HCT116 (cell line): ENCODE results near the gene GNG12. TPM values are rescaled to one million over a fixed set of nuclear protein-coding genes. Genes with fewer than 3 reads are reported as not detected.
A peak's percentile ranks its signal among the peaks of the same experiment; 100 is the strongest.

ENCODE experiments used
- ATAC-seq: fragments of 200-7000 bp; cut with Tn5 transposase; 2 replicates; pipeline ENCODE4 v1.9.1; 2020; ENCODE audit warnings: mild to moderate bottlenecking, moderate library complexity
- BruUV-seq: library from RNA; stranded (reverse); fragments of 400-500 nt; replicated peaks from 2 replicates; lab custom pipeline; 2021; lab: Mats Ljungman, UMichigan
- CTCF ChIA-PET: fragments of 300-600 bp; sonication (Branson Sonifier 250); formaldehyde crosslinking; loops from one replicate; lab custom pipeline; 2021; ENCODE audit warnings: antibody characterized with exemption; lab: Charles Lee
- POLR2A ChIA-PET: fragments of 300-600, 350-600 bp; sonication (Branson Sonifier 250); formaldehyde crosslinking; loops from one replicate; lab custom pipeline; 2021; ENCODE audit warnings: antibody characterized with exemption; lab: Charles Lee
- RAD21 ChIA-PET, 2 experiments: fragments of 300-600 bp; sonication (Branson Sonifier 250); formaldehyde crosslinking; loops; one replicate each; lab custom pipeline; 2023; ENCODE audit warnings: low total read pairs in 2 of 2; ENCODE audit not compliant: uncharacterized antibody in 2 of 2, unreplicated experiment in 2 of 2, low non-redundant PET in 1 of 2; lab: Charles Lee
- DNase-seq: peaks from one replicate; pipeline ENCODE4 v3.0.0-alpha.2; 2010; ENCODE audit warnings: low read depth, low spot score
- H2AFZ ChIP-seq: fragments of 200-600 bp; shearing (Covaris generic), sonication (generic); 2 replicates; pipeline ENCODE4 v1.6.1; 2017; ENCODE audit warnings: low read depth, mixed run types, mixed read lengths, antibody characterized with exemption, low read length; ENCODE audit not compliant: poor library complexity, severe bottlenecking
- H3K27ac ChIP-seq: 2 replicates; pipeline ENCODE4 v1.5.1; 2012; ENCODE audit warnings: low read depth, low read length
- H3K27me3 ChIP-seq: fragments of 200-600 bp; sonication (generic); 2 replicates; pipeline ENCODE4 v1.6.1; 2016; ENCODE audit warnings: mixed run types, low read length, mixed read lengths; ENCODE audit not compliant: insufficient read depth
- H3K36me3 ChIP-seq, 2 experiments: fragments of 200-500 bp in 1 of 2; fragments of 200-600 bp in 1 of 2; sonication (Bioruptor generic) in 1 of 2; sonication (generic) in 1 of 2; 2 replicates each; pipeline versions ENCODE4 v1.5.1 to v1.6.1; 2014 to 2016; ENCODE audit warnings: low read length in 2 of 2, inconsistent platforms in 1 of 2, mixed read lengths in 1 of 2, mixed run types in 1 of 2; ENCODE audit not compliant: insufficient read depth in 2 of 2, control insufficient read depth in 1 of 2
- H3K4me1 ChIP-seq, 2 experiments: fragments of 200-600 bp in 1 of 2; sonication (generic) in 1 of 2; 2 replicates each; pipeline versions ENCODE4 v1.5.1 to v1.6.1; 2012 to 2017; ENCODE audit warnings: low read length in 2 of 2, inconsistent platforms in 1 of 2, mild to moderate bottlenecking in 1 of 2, mixed read lengths in 1 of 2, mixed run types in 1 of 2, moderate library complexity in 1 of 2; ENCODE audit not compliant: insufficient read depth in 2 of 2, control insufficient read depth in 1 of 2
- H3K4me2 ChIP-seq: fragments of 200-600 bp; sonication (generic); 2 replicates; pipeline ENCODE4 v1.6.1; 2017; ENCODE audit warnings: mixed run types, low read length, mixed read lengths
- H3K4me3 ChIP-seq, 2 experiments: fragments of 200-600 bp in 1 of 2; sonication (generic) in 1 of 2; replicated peaks in 1 of 2; 2 replicates each; pipeline ENCODE4 v1.5.1; 2011 to 2016; ENCODE audit warnings: low read length in 2 of 2, control low read depth in 1 of 2, low read depth in 1 of 2, mild to moderate bottlenecking in 1 of 2, mixed read lengths in 1 of 2, mixed run types in 1 of 2
- H3K79me2 ChIP-seq: fragments of 200-600 bp; sonication (generic); 2 replicates; pipeline ENCODE4 v1.6.1; 2017; ENCODE audit warnings: mild to moderate bottlenecking, mixed run types, low read length, moderate library complexity, mixed read lengths; ENCODE audit not compliant: insufficient read depth
- H3K9ac ChIP-seq: fragments of 200-600 bp; sonication (generic); 2 replicates; pipeline ENCODE4 v1.6.1; 2016; ENCODE audit warnings: low read length, mixed read lengths
- H3K9me2 ChIP-seq: fragments of 200-600 bp; sonication (generic), shearing (Covaris generic); 2 replicates; pipeline ENCODE4 v1.6.1; 2017; ENCODE audit warnings: mixed run types, mild to moderate bottlenecking, moderate library complexity; ENCODE audit not compliant: insufficient read depth
- H3K9me3 ChIP-seq, 2 experiments: fragments of 200-500 bp in 1 of 2; fragments of 200-600 bp in 1 of 2; sonication (Bioruptor generic) in 1 of 2; sonication (generic) in 1 of 2; 2 replicates each; pipeline ENCODE4 v1.6.1; 2014 to 2017; ENCODE audit warnings: low read length in 2 of 2, mixed read lengths in 2 of 2, inconsistent platforms in 1 of 2, low read depth in 1 of 2, mild to moderate bottlenecking in 1 of 2, mixed run types in 1 of 2, moderate library complexity in 1 of 2; ENCODE audit not compliant: control insufficient read depth in 1 of 2, insufficient read depth in 1 of 2
- H4K20me1 ChIP-seq: fragments of 200-600 bp; sonication (generic), shearing (Covaris generic); 2 replicates; pipeline ENCODE4 v1.6.1; 2017; ENCODE audit warnings: mixed run types, mild to moderate bottlenecking, moderate library complexity; ENCODE audit not compliant: insufficient read depth
- CEBPB ChIP-seq: IDR thresholded peaks from 2 replicates; pipeline ENCODE4 v1.6.1; 2012; ENCODE audit warnings: low read depth
- CTCF ChIP-seq, 3 experiments: fragments of 200-600 bp in 1 of 3; sonication (generic) in 1 of 3; IDR thresholded peaks in 2 of 3; conservative IDR thresholded peaks in 1 of 3; 2 replicates each; pipeline ENCODE4 v1.5.1; 2012 to 2017; ENCODE audit warnings: low read depth in 2 of 3, low read length in 2 of 3, antibody characterized with exemption in 1 of 3, borderline replicate concordance in 1 of 3, control low read depth in 1 of 3, mild to moderate bottlenecking in 1 of 3, mixed read lengths in 1 of 3, mixed run types in 1 of 3, moderate library complexity in 1 of 3; ENCODE audit not compliant: insufficient read depth in 1 of 3
- EGR1 ChIP-seq: IDR thresholded peaks from 2 replicates; pipeline ENCODE4 v1.6.1; 2012; ENCODE audit warnings: low read depth
- EZH2 ChIP-seq: fragments of 200-600 bp; sonication (generic); IDR thresholded peaks from 2 replicates; pipeline ENCODE4 v1.6.1; 2017; ENCODE audit warnings: antibody characterized with exemption, mixed run types
- EZH2phosphoT487 ChIP-seq: fragments of 200-600 bp; IDR thresholded peaks from 2 replicates; pipeline ENCODE4 v1.6.1; 2018; ENCODE audit warnings: antibody characterized with exemption, borderline replicate concordance
- JUND ChIP-seq: IDR thresholded peaks from 2 replicates; pipeline ENCODE4 v1.6.1; 2012
- POLR2A ChIP-seq: IDR thresholded peaks from 2 replicates; pipeline ENCODE4 v1.7.0; 2011; ENCODE audit warnings: borderline replicate concordance; ENCODE audit not compliant: insufficient read depth, insufficient read length; ENCODE audit errors: extremely low read depth
- POLR2AphosphoS5 ChIP-seq: IDR thresholded peaks from 2 replicates; pipeline ENCODE4 v1.6.1; 2011; ENCODE audit warnings: mild to moderate bottlenecking, low read depth, low read length, moderate library complexity
- RAD21 ChIP-seq: IDR thresholded peaks from 2 replicates; pipeline ENCODE4 v1.6.1; 2012; ENCODE audit warnings: low read depth, mild to moderate bottlenecking
- SP1 ChIP-seq: IDR thresholded peaks from 2 replicates; pipeline ENCODE4 v1.6.1; 2012; ENCODE audit warnings: low read depth
- TCF7L2 ChIP-seq: IDR thresholded peaks from 2 replicates; pipeline ENCODE4 v1.7.0; 2011; ENCODE audit warnings: borderline replicate concordance, inconsistent platforms; ENCODE audit not compliant: insufficient read depth, insufficient read length; ENCODE audit errors: extremely low read depth
- ZBTB33 ChIP-seq: IDR thresholded peaks from 2 replicates; pipeline ENCODE4 v1.6.1; 2011; ENCODE audit warnings: mild to moderate bottlenecking, low read length, moderate library complexity; ENCODE audit not compliant: insufficient replicate concordance; ENCODE audit errors: extremely low read depth
- ZFX ChIP-seq: fragments of 450-650 bp; IDR thresholded peaks from 2 replicates; pipeline ENCODE4 v1.6.1; 2017
- ZNF274 ChIP-seq: fragments of 200-500 bp; sonication (Bioruptor generic); IDR thresholded peaks from 2 replicates; pipeline ENCODE4 v1.6.1; 2014; ENCODE audit warnings: mild to moderate bottlenecking, low read depth, low read length, inconsistent platforms
- intact Hi-C: fragments of 100-400 bp; cut with micrococcal nuclease; formaldehyde crosslinking; loops from 2 replicates; pipeline ENCODE4 v1.10.0; 2022
- total RNA-seq: library from RNA; stranded (reverse); gene quantifications from one replicate; pipeline ENCODE4 v1.2.1, GENCODE V29; 2021; ENCODE audit not compliant: unreplicated experiment

GNG12 gene
- total RNA-seq, 1 experiment from 2014 or later, result 49.6 TPM

- no peak for DNase-seq
- no peak overlapping the region for H2AFZ ChIP-seq
- ChIA-PET POLR2A (no interaction called here), RAD21 (no interaction called here), CTCF (interaction anchor here (2.5 kb wide), 1 partner anchor 10 kb away, joined by 12 read pairs; no protein-coding TSS in a partner anchor)
- no TSS peak for BruUV-seq
- no peak overlapping the region for H3K27ac ChIP-seq
- H3K9ac ChIP-seq, result no peak overlapping the region
- H3K79me2 ChIP-seq, result no peaks in the 10 kb centered on the region
- H3K36me3 ChIP-seq, result no peaks in the 10 kb centered on the region
- peak overlapping the region; percentile 20; the same call in 1 of the 2 replicates for H3K4me2 ChIP-seq
- H3K4me1 ChIP-seq, result peaks cover 53 to 70% of the 10 kb centered on the region in 2 experiments
- no peak for TF ChIP-seq EGR1
- TF ChIP-seq CEBPB, result no peak
- no peak for TF ChIP-seq EZH2phosphoT487
- TF ChIP-seq CTCF (IDR thresholded peaks at IDR 0.05 in 2 of 3, conservative IDR thresholded peaks at IDR 0.05 in 1 of 3; ENCODE audit: borderline replicate concordance in 1 of 3, insufficient read depth in 1 of 3, low read depth in 2 of 3, low read length in 2 of 3), result no peak
- TF ChIP-seq SP1, result 0 out of 2 replicates have a peak, but pooled peaks have one; percentile 17
- TF ChIP-seq, all 23 proteins: peak for 1
- no peaks in the 10 kb centered on the region for H3K9me3 ChIP-seq
- H3K9me2 ChIP-seq, result no peaks in the 10 kb centered on the region
- no peaks in the 10 kb centered on the region for H3K27me3 ChIP-seq
- intact Hi-C loops, result no loop called here
- no peak for ATAC-seq
- no peak overlapping the region for H3K4me3 ChIP-seq
- no peaks in the 10 kb centered on the region for H4K20me1 ChIP-seq
Observed at GRCh38 chr1:67710417-67710816, 122.8 kb downstream of the GNG12 start.

GRCh38 chr1:67708606-67709005 is 124.7 kb downstream of the GNG12 start:
- Histone ChIP-seq H2AFZ (no peak overlapping the region), H3K4me3 (no peak overlapping the region), H3K9me3 (no peaks in the 10 kb centered on the region), H3K4me1 (peaks cover 41 to 55% of the 10 kb centered on the region in 2 experiments), H3K79me2 (no peaks in the 10 kb centered on the region), H3K27ac (peak overlapping the region; percentile 17), H3K27me3 (no peaks in the 10 kb centered on the region), H4K20me1 (no peaks in the 10 kb centered on the region), H3K4me2 (peak overlapping the region; percentile 25), H3K36me3 (no peaks in the 10 kb centered on the region), H3K9me2 (no peaks in the 10 kb centered on the region), H3K9ac (no peak overlapping the region)
- intact Hi-C loops, result no loop called here
- BruUV-seq, result no TSS peak
- ATAC-seq (peak; percentile 68), DNase-seq (no peak)
- ChIA-PET CTCF (interaction anchor here (1.2 kb wide), 1 partner anchor 8 kb away, joined by 3 read pairs; no protein-coding TSS in a partner anchor), POLR2A (no interaction called here), RAD21 (no interaction called here)
- TF ChIP-seq SP1 (peak; percentile 78), ZBTB33 (no peak), TCF7L2 (no peak), EZH2 (no peak), RAD21 (no peak; the same call in 1 of the 2 replicates), ZNF274 (no peak), ZFX (no peak), POLR2A (no peak), POLR2AphosphoS5 (peak; percentile 48; the same call in 1 of the 2 replicates), JUND (peak; percentile 85)
